HepG2 (cell line): ENCODE measurements around the gene TMIGD3. TPM values are rescaled to one million over a fixed set of nuclear protein-coding genes. Genes with fewer than 3 reads are reported as not detected.

Experiments
- ATF7 ChIP-seq, 2 experiments: fragments of 450-650 bp in 1 of 2; sonication (generic) in 1 of 2; formaldehyde crosslinking in 1 of 2; IDR thresholded peaks; 2 replicates each; pipeline versions ENCODE4 v1.4.0 to v1.6.1; 2016 to 2020; ENCODE audit warnings: antibody characterized with exemption in 1 of 2, mild to moderate bottlenecking in 1 of 2, missing genetic modification reagents in 1 of 2
- CENPX ChIP-seq: sonication (generic); formaldehyde crosslinking; IDR thresholded peaks from 2 replicates; pipeline ENCODE4 v1.9.0; 2021; ENCODE audit warnings: mild to moderate bottlenecking, missing genetic modification reagents, moderate library complexity
- ELF1 ChIP-seq: sonication (generic); formaldehyde crosslinking; IDR thresholded peaks from 2 replicates; pipeline ENCODE4 v1.4.0; 2020; ENCODE audit warnings: missing genetic modification reagents
- MED1 ChIP-seq: sonication (generic); formaldehyde crosslinking; IDR thresholded peaks from 2 replicates; pipeline ENCODE4 v1.4.0; 2020; ENCODE audit warnings: missing genetic modification reagents
- MED8 ChIP-seq: sonication (generic); formaldehyde crosslinking; IDR thresholded peaks from 2 replicates; pipeline ENCODE4 v1.8.1; 2023; ENCODE audit warnings: mild to moderate bottlenecking, missing genetic modification reagents; ENCODE audit not compliant: insufficient replicate concordance
- PRDM4 ChIP-seq: sonication (generic); formaldehyde crosslinking; IDR thresholded peaks from 2 replicates; pipeline ENCODE4 v1.9.0; 2021; ENCODE audit warnings: missing genetic modification reagents, borderline replicate concordance
- THAP9 ChIP-seq: sonication (generic); formaldehyde crosslinking; IDR thresholded peaks from 2 replicates; pipeline ENCODE4; 2020; ENCODE audit warnings: missing genetic modification reagents, mild to moderate bottlenecking, borderline replicate concordance
- ZNF232 ChIP-seq: sonication (generic); formaldehyde crosslinking; IDR thresholded peaks from 2 replicates; pipeline ENCODE4 v1.4.0; 2020; ENCODE audit warnings: missing genetic modification reagents, borderline replicate concordance
- ZZZ3 ChIP-seq: sonication (generic); formaldehyde crosslinking; IDR thresholded peaks from 2 replicates; pipeline ENCODE4 v1.4.0; 2020; ENCODE audit warnings: missing genetic modification reagents, mild to moderate bottlenecking, borderline replicate concordance
- polyA plus RNA-seq, 8 experiments: library from polyadenylated mRNA; depleted of rRNA in 3 of 8; stranded (reverse) in 7 of 8; unstranded in 1 of 8; fragments of >200 nt; fragmentation: Illumina TruSeq in 4 of 8; extraction: Trizol in 4 of 8; gene quantifications; 2 replicates each; pipeline versions ENCODE4 v1.2.1 to v1.2.3, GENCODE V29; 2011 to 2016; ENCODE audit warnings: low read depth in 4 of 8, missing spikeins in 1 of 8, mixed read lengths in 1 of 8; ENCODE audit not compliant: insufficient read depth in 1 of 8
- total RNA-seq, 5 experiments: library from RNA; depleted of rRNA; stranded (reverse); fragments of >200 nt; fragmentation: Illumina TruSeq; extraction: Trizol; gene quantifications; 2 replicates each; pipeline ENCODE4 v1.2.3, GENCODE V29; 2016; ENCODE audit warnings: low read depth in 1 of 5
- TF ChIP-seq, protein P1 (sequence below): sonication (generic); formaldehyde crosslinking; conservative IDR thresholded peaks from 2 replicates; pipeline ENCODE4 v1.8.0; 2022; ENCODE audit warnings: low read depth, missing genetic modification reagents
- TF ChIP-seq, protein P2 (sequence below): sonication (generic); formaldehyde crosslinking; IDR thresholded peaks from 2 replicates; pipeline ENCODE4 v1.5.0; 2020; ENCODE audit warnings: mild to moderate bottlenecking, missing genetic modification reagents, borderline replicate concordance

The TMIGD3 gene
- total and polyA plus RNA-seq, 2 of the 13 experiments (the other 11 are each of a cell fraction or from before 2014, with no cell fraction given), result not detected

DNA sequence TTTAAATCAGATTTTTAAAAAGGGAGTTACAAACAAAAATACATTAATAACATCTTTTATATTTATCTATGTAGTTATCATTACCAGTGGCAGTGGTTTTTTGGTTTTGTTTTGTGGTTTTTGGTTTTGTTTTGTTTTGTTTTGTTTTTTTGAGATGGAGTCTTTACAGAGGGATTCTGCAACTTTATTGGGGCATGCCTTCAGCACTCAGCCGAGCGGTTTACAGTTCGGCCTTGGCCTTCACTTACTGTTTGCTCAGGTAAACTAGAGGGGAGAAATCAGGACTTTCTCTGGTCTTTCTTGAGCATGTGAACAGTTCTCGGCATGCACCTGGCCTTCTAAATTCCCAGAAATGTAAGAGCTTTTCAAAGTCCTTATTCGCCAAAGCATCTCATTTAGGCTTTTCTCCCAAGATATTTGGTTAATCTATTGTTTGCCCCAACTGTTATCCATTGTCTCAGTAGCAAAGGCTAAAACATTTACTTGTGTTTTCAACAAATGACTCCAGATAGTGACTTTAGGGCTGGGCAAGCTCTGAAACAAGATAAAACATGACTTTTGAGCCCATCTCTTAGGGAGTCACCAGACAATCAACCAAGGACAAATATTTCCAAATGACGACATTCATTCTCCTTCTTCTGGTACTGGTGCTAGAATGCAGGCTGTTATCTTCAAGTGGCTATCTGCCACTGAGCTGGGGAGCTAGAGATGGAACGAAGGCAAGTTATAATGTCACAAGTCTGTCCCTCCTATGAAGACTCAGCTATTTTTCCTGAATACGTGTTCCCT lies 48.4 kb upstream of the TMIGD3 start (continued):
- TF ChIP-seq THAP9 (CRISPR knock-in tag) (no peak), ELF1 (CRISPR knock-in tag) (no peak), ZNF232 (no peak), CENPX (CRISPR knock-in tag) (no peak), MED8 (CRISPR knock-in tag) (no peak), ATF7 (IDR thresholded peaks at IDR 0.05) (no peak), ATF7 (CRISPR knock-in tag; IDR thresholded peaks at IDR 0.05) (no peak), ZZZ3 (CRISPR knock-in tag) (no peak), PRDM4 (no peak), MED1 (CRISPR knock-in tag) (no peak)
- TF ChIP-seq, protein P1, sequence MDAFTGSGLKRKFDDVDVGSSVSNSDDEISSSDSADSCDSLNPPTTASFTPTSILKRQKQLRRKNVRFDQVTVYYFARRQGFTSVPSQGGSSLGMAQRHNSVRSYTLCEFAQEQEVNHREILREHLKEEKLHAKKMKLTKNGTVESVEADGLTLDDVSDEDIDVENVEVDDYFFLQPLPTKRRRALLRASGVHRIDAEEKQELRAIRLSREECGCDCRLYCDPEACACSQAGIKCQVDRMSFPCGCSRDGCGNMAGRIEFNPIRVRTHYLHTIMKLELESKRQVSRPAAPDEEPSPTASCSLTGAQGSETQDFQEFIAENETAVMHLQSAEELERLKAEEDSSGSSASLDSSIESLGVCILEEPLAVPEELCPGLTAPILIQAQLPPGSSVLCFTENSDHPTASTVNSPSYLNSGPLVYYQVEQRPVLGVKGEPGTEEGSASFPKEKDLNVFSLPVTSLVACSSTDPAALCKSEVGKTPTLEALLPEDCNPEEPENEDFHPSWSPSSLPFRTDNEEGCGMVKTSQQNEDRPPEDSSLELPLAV (CRISPR knock-in tag), result no peak
- TF ChIP-seq, protein P2, sequence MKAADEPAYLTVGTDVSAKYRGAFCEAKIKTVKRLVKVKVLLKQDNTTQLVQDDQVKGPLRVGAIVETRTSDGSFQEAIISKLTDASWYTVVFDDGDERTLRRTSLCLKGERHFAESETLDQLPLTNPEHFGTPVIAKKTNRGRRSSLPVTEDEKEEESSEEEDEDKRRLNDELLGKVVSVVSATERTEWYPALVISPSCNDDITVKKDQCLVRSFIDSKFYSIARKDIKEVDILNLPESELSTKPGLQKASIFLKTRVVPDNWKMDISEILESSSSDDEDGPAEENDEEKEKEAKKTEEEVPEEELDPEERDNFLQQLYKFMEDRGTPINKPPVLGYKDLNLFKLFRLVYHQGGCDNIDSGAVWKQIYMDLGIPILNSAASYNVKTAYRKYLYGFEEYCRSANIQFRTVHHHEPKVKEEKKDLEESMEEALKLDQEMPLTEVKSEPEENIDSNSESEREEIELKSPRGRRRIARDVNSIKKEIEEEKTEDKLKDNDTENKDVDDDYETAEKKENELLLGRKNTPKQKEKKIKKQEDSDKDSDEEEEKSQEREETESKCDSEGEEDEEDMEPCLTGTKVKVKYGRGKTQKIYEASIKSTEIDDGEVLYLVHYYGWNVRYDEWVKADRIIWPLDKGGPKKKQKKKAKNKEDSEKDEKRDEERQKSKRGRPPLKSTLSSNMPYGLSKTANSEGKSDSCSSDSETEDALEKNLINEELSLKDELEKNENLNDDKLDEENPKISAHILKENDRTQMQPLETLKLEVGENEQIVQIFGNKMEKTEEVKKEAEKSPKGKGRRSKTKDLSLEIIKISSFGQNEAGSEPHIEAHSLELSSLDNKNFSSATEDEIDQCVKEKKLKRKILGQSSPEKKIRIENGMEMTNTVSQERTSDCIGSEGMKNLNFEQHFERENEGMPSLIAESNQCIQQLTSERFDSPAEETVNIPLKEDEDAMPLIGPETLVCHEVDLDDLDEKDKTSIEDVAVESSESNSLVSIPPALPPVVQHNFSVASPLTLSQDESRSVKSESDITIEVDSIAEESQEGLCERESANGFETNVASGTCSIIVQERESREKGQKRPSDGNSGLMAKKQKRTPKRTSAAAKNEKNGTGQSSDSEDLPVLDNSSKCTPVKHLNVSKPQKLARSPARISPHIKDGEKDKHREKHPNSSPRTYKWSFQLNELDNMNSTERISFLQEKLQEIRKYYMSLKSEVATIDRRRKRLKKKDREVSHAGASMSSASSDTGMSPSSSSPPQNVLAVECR (CRISPR knock-in tag), result no peak
